Measurements from ENCODE around the gene A4GALT.

GRCh38 chr22:42661985-42662831, 58.5 kb downstream of the A4GALT start:
- TF ChIP-seq EZH2 (IDR thresholded peaks at IDR 0.05; ENCODE audit: borderline replicate concordance, control insufficient read depth, low read depth, low read length): no peak
- TF ChIP-seq RFX5 (IDR thresholded peaks at IDR 0.05; ENCODE audit: low read depth, low read length): no peak
- TF ChIP-seq MYC (IDR thresholded peaks at IDR 0.05; ENCODE audit: insufficient read depth, insufficient read length, insufficient replicate concordance, low read length, severe bottlenecking): no peak
- no peak for TF ChIP-seq CEBPB (IDR thresholded peaks at IDR 0.05; ENCODE audit: borderline replicate concordance in 1 of 2, low read depth in 2 of 2, low read length in 2 of 2)
- no peak for TF ChIP-seq BRCA1 (IDR thresholded peaks at IDR 0.05; ENCODE audit: low read depth, low read length)
- TF ChIP-seq, protein P1, sequence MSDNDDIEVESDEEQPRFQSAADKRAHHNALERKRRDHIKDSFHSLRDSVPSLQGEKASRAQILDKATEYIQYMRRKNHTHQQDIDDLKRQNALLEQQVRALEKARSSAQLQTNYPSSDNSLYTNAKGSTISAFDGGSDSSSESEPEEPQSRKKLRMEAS (IDR thresholded peaks at IDR 0.05; ENCODE audit: low read depth, low read length): no peak
- TF ChIP-seq, protein P2, sequence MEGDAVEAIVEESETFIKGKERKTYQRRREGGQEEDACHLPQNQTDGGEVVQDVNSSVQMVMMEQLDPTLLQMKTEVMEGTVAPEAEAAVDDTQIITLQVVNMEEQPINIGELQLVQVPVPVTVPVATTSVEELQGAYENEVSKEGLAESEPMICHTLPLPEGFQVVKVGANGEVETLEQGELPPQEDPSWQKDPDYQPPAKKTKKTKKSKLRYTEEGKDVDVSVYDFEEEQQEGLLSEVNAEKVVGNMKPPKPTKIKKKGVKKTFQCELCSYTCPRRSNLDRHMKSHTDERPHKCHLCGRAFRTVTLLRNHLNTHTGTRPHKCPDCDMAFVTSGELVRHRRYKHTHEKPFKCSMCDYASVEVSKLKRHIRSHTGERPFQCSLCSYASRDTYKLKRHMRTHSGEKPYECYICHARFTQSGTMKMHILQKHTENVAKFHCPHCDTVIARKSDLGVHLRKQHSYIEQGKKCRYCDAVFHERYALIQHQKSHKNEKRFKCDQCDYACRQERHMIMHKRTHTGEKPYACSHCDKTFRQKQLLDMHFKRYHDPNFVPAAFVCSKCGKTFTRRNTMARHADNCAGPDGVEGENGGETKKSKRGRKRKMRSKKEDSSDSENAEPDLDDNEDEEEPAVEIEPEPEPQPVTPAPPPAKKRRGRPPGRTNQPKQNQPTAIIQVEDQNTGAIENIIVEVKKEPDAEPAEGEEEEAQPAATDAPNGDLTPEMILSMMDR (IDR thresholded peaks at IDR 0.05 in 2 of 3, conservative IDR thresholded peaks at IDR 0.05 in 1 of 3; ENCODE audit: control insufficient read depth in 2 of 3, extremely low read depth in 1 of 3, insufficient read depth in 1 of 3, low read depth in 3 of 3, low read length in 3 of 3): peak; percentile 78 to 90 (median 85)
- peak; percentile 47; the same call in 1 of the 2 replicates for TF ChIP-seq ELK1 (IDR thresholded peaks at IDR 0.05; ENCODE audit: low read depth, low read length)
- no peak for TF ChIP-seq SREBF1 (IDR thresholded peaks at IDR 0.05; ENCODE audit: low read length)
- no peak for TF ChIP-seq POLR2AphosphoS5 (IDR thresholded peaks at IDR 0.05; ENCODE audit: low read length)
